ENCODE measurements around the gene SSC5D. TPM values are rescaled to one million over a fixed set of nuclear protein-coding genes. Genes with fewer than 3 reads are reported as not detected.
A peak's percentile ranks its signal among the peaks of the same experiment; 100 is the strongest.

The SSC5D gene
- total RNA-seq, 1 experiment from 2014 or later: 3.2 TPM

GRCh38 chr19:55464662-55465054 is 23.6 kb upstream of the SSC5D start, which contains the start of gene C19orf85:
TSS of gene C19orf85 (minus strand) at chr19:55464751. CDS start at chr19:55464554, 197 bp downstream.
- H2AK5ac ChIP-seq (ENCODE audit: insufficient read length, low read length): no peak within 1 kb of the TSS
- no peak within 1 kb of the TSS for H3T11ph ChIP-seq (ENCODE audit: low read length)
- no peak within 1 kb of the TSS for H3K56ac ChIP-seq (ENCODE audit: insufficient read length, low read depth, low read length)
- H3K79me2 ChIP-seq (ENCODE audit: insufficient read depth, low read length): 0 out of 2 replicates have a peak, but pooled peaks cover 3% of the 10 kb centered on the region
- no peak for TF ChIP-seq CTCF (conservative IDR thresholded peaks at IDR 0.05)
- H3K9me3 Mint-ChIP-seq: peaks cover 0 to 3% of the 10 kb centered on the region in 2 experiments; a peak in 1 of 5 replicates
- no peak within 1 kb of the TSS for H2AFZ ChIP-seq (ENCODE audit: low read length)
- no peak within 1 kb of the TSS for H3K4me2 ChIP-seq (ENCODE audit: insufficient read depth, insufficient read length, low read length)
- no peak within 1 kb of the TSS for H2BK12ac ChIP-seq (ENCODE audit: insufficient read length, low read depth, low read length)
- H3K27me3 Mint-ChIP-seq (ENCODE audit: low read depth): peaks cover 13% of the 10 kb centered on the region
- H4K5ac ChIP-seq (ENCODE audit: insufficient read length, low read depth, low read length): no peak within 1 kb of the TSS
- no peak within 1 kb of the TSS for H2BK15ac ChIP-seq (ENCODE audit: low read depth, low read length)
- H2BK5ac ChIP-seq (ENCODE audit: insufficient read length, low read length): no peak within 1 kb of the TSS
- no peak within 1 kb of the TSS for H3K27ac ChIP-seq (ENCODE audit: insufficient read length, low read depth, low read length)
- peak within 1 kb of the TSS in 1 of 3 experiments; percentile 86; a peak in 2 of 7 replicates for H3K27ac Mint-ChIP-seq
- no CpG with 5 or more reads among the region's 14 CpGs for WGBS (ENCODE audit: extremely low coverage, insufficient read length, low lambda C conversion rate)
- peak; percentile 83 for DNase-seq
- H3K4me3 Mint-ChIP-seq: peak within 1 kb of the TSS in 1 of 2 experiments; percentile 42; a peak in 1 of 5 replicates
- peaks cover 3% of the 10 kb centered on the region; the same call in 1 of the 2 replicates for H3K4me1 ChIP-seq (ENCODE audit: insufficient read depth, low read length)
- H3K14ac ChIP-seq (ENCODE audit: insufficient read depth, low read length): peak within 1 kb of the TSS; percentile 51
- no peak within 1 kb of the TSS for H2BK120ac ChIP-seq (ENCODE audit: low read depth, low read length, poor library complexity, severe bottlenecking)
- H3K23ac ChIP-seq (ENCODE audit: insufficient read length, low read depth, low read length): no peak within 1 kb of the TSS
- H3K23me2 ChIP-seq (ENCODE audit: insufficient read length, low read depth, low read length, poor library complexity, severe bottlenecking): peaks cover 5% of the 10 kb centered on the region
- H3K27me3 ChIP-seq (ENCODE audit: insufficient read depth, low read length): no peaks in the 10 kb centered on the region
- no peaks in the 10 kb centered on the region for H3K79me1 ChIP-seq (ENCODE audit: insufficient read depth, low read depth, low read length, poor library complexity, severe bottlenecking)
- H4K8ac ChIP-seq (replicated peaks; ENCODE audit: insufficient read length, low read depth, low read length): no peak within 1 kb of the TSS
- no peak within 1 kb of the TSS for H3K9ac ChIP-seq (ENCODE audit: extremely low read depth, insufficient read length, low read length)
- no peaks in the 10 kb centered on the region for H3K9me3 ChIP-seq (ENCODE audit: control insufficient read depth, low read depth, low read length)
- peaks cover 0 to 2% (median 0%) of the 10 kb centered on the region in 3 experiments; a peak in 2 of 7 replicates for H3K36me3 Mint-ChIP-seq (ENCODE audit: insufficient read depth in 1 of 3, low read depth in 3 of 3)
- peak within 1 kb of the TSS; percentile 68 for H3K18ac ChIP-seq (ENCODE audit: insufficient read length, low read depth, low read length)
- no peak within 1 kb of the TSS for H2BK20ac ChIP-seq (ENCODE audit: low read depth, low read length, poor library complexity, severe bottlenecking)
- H3K4me1 Mint-ChIP-seq: peaks cover 25 to 30% of the 10 kb centered on the region in 2 experiments
- H3K4ac ChIP-seq (ENCODE audit: low read depth, low read length): no peak within 1 kb of the TSS
- no peaks in the 10 kb centered on the region for H4K20me1 ChIP-seq (ENCODE audit: control insufficient read depth, insufficient read depth, insufficient read length)
- no peak within 1 kb of the TSS for H4K91ac ChIP-seq (ENCODE audit: insufficient read length, low read depth, low read length)

Measured in H9 (cell line).